Limb (tissue), 2 donors: ENCODE measurements around the gene ZBTB7C.

ENCODE experiments used
- DNase-seq, 2 donors: peaks; one replicate each; pipeline ENCODE4 v3.0.0-alpha.2; 2016; ENCODE audit errors: extremely low spot score in 2 of 2

ZBTB7C gene

GRCh38 chr18:48099481-48100164 is 309.6 kb downstream of the ZBTB7C start:
- no peak for DNase-seq

- no peak for DNase-seq
These were observed 310.6 kb downstream of the ZBTB7C start for GRCh38 chr18:48098538-48098937.

GRCh38 chr18:48098007-48098406 is 311.2 kb downstream of the ZBTB7C start:
- no peak for DNase-seq

GRCh38 chr18:48095726-48096125 is 313.5 kb downstream of the ZBTB7C start:
- DNase-seq = no peak

GRCh38 chr18:48093104-48093503 is 316.1 kb downstream of the ZBTB7C start:
- no peak for DNase-seq

GRCh38 chr18:48091869-48092497 is 317.2 kb downstream of the ZBTB7C start:
- DNase-seq = no peak

GRCh38 chr18:48090702-48091101 is 318.5 kb downstream of the ZBTB7C start:
- DNase-seq = no peak

- no peak for DNase-seq
These were observed 319.2 kb downstream of the ZBTB7C start for GRCh38 chr18:48090021-48090420.

GRCh38 chr18:48085781-48086487 is 323.2 kb downstream of the ZBTB7C start:
- DNase-seq = no peak

- DNase-seq = no peak
These were observed 324.3 kb downstream of the ZBTB7C start for GRCh38 chr18:48084858-48085257.

- DNase-seq = no peak
These were observed 325.0 kb downstream of the ZBTB7C start for GRCh38 chr18:48084041-48084757.

- DNase-seq = no peak
These were observed 328.6 kb downstream of the ZBTB7C start for GRCh38 chr18:48080546-48080945.

- DNase-seq = no peak
These were observed 329.3 kb downstream of the ZBTB7C start for GRCh38 chr18:48079885-48080284.

GRCh38 chr18:48078448-48078847 is 330.7 kb downstream of the ZBTB7C start:
- DNase-seq = no peak

GRCh38 chr18:48077291-48077690 is 331.9 kb downstream of the ZBTB7C start:
- no peak for DNase-seq

- DNase-seq = no peak
These were observed 332.7 kb downstream of the ZBTB7C start for GRCh38 chr18:48076461-48076860.

- DNase-seq = no peak
These were observed 333.5 kb downstream of the ZBTB7C start for GRCh38 chr18:48075707-48076093.

GRCh38 chr18:48074929-48075706 is 334.1 kb downstream of the ZBTB7C start:
- DNase-seq = no peak

- DNase-seq = peak in 1 of 2 donors; percentile 45
These were observed 335.8 kb downstream of the ZBTB7C start for GRCh38 chr18:48073211-48073930.

- DNase-seq = no peak
These were observed 336.6 kb downstream of the ZBTB7C start for GRCh38 chr18:48072428-48073204.
